Measurements from ENCODE around the gene SDC4. TPM values are rescaled to one million over a fixed set of nuclear protein-coding genes. Genes with fewer than 3 reads are reported as not detected.

Gene SDC4
- total RNA-seq, 2 donors from 2014 or later, result 123 to 266 TPM

DNA sequence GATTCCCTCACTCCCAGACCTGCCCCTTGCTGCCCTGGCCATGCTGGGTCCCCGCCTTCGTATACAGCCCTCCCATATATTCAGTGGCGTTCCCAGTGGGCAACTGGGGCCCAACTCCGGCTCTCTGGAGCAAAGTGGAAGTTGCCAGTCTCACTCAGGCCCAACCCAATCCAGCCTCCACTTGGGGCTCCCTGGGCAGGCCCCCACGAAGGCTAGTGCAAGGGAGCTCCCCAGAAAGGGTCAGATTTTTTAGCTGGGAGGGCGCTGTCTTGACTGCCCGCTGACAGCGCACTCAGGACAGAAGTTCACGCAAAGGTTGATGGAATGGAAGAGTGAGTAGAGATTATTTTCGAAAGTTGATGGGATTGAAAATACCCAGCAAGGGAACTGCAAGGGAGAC, 24.0 kb upstream of the SDC4 start:
- Histone ChIP-seq H3K27ac (no peak overlapping the region), H3K4me1 (replicated peaks) (no peaks in the 10 kb centered on the region), H3K4me3 (no peak overlapping the region), H3K27me3 (replicated peaks; ENCODE audit: insufficient read depth) (no peaks in the 10 kb centered on the region), H3K36me3 (peaks cover under 1 to 5% of the 10 kb centered on the region in 2 donors), H3K9me3 (no peaks in the 10 kb centered on the region)
- TF ChIP-seq, protein P1, sequence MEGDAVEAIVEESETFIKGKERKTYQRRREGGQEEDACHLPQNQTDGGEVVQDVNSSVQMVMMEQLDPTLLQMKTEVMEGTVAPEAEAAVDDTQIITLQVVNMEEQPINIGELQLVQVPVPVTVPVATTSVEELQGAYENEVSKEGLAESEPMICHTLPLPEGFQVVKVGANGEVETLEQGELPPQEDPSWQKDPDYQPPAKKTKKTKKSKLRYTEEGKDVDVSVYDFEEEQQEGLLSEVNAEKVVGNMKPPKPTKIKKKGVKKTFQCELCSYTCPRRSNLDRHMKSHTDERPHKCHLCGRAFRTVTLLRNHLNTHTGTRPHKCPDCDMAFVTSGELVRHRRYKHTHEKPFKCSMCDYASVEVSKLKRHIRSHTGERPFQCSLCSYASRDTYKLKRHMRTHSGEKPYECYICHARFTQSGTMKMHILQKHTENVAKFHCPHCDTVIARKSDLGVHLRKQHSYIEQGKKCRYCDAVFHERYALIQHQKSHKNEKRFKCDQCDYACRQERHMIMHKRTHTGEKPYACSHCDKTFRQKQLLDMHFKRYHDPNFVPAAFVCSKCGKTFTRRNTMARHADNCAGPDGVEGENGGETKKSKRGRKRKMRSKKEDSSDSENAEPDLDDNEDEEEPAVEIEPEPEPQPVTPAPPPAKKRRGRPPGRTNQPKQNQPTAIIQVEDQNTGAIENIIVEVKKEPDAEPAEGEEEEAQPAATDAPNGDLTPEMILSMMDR (IDR thresholded peaks at IDR 0.05), result no peak
- TF ChIP-seq POLR2AphosphoS5 (IDR thresholded peaks at IDR 0.05) (no peak), POLR2A (IDR thresholded peaks at IDR 0.05) (no peak)
- 84% methylated on average over 10 of the region's 10 CpGs for WGBS
- DNase-seq (ENCODE audit: low spot score), result no peak
- intact Hi-C loops (cut with DNase I), result loop anchor here (5.0 kb wide), 2 partner anchors 35 to 55 kb away; partner anchors contain the start of gene DBNDD2

DNA sequence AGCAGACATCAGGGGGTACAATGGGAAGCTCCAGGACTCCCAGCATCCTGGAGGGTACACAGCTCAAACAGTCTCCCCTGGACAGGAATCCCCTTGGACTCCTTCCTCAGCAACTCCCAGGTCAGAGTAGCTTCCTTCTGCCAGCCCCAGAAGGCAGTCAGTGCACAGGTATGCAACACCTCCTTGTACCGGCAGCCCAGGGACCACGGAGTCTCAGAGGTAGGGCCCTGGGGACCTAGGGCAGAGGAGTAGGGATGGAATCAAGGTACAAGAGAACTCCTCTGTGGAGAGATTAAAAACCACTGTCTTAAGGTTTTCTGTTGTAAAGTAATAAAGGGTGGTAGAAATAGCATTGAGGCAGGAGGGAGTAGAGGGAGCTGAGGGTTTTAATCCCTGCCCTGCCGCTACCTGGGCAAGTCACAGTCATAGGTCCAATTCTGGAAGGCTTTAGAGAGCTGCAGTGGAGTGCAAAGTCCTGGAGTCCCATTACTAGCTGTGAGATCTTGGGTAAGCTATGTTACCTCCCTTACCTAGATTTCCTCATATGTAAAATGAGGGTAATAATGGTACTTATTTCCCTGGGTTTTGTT, 22.4 kb upstream of the SDC4 start:
- H3K27me3 ChIP-seq (replicated peaks; ENCODE audit: insufficient read depth), result no peaks in the 10 kb centered on the region
- intact Hi-C loops (cut with DNase I), result loop anchor here (5.0 kb wide), 2 partner anchors 37 to 53 kb away; partner anchors contain the start of gene DBNDD2
- H3K9me3 ChIP-seq, result no peaks in the 10 kb centered on the region
- no peak for DNase-seq (ENCODE audit: low spot score)
- 87% methylated on average over 3 of the region's 3 CpGs for WGBS
- no peak overlapping the region for H3K27ac ChIP-seq
- H3K4me3 ChIP-seq, result no peak overlapping the region
- no peak for TF ChIP-seq POLR2A (IDR thresholded peaks at IDR 0.05)
- TF ChIP-seq, protein P1 (IDR thresholded peaks at IDR 0.05), result no peak
- H3K4me1 ChIP-seq (replicated peaks), result no peaks in the 10 kb centered on the region
- peaks cover 6 to 8% of the 10 kb centered on the region in 2 donors for H3K36me3 ChIP-seq

DNA sequence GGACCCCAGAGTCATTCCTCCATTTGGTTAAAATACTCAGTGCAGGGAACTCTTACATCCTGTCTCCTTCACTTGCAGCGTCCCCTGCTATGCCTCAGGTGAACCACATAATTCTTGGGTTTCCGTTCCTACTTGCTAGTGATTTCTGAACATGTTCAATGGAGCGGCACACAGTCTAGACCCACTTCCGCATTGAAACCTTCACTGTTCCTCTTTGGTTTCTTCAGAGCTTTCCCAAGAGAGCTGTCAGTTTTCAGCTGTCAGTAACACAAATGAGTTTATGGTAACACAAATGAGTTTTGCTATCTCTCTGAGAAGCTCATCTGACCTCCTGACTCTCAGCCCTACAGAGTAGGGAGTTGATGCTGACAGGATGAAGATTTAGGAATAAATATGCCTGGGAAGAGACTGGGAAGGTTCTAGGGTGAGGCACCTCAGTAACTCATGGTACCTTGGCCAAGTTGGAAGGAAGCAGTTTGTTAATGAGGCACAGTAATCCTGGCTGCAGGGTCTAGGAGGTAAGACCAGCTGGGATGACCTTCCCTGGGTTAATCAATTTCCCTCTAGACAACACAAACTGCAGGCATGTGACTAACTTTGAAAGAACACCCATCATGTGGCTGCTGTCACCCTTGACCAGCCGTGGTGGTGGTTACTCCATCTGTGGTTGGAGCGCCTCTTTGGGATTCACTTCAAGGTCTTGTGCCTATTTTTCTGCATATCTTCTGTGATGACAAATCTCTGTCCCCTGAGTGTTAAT, 20.2 kb upstream of the SDC4 start:
- no peaks in the 10 kb centered on the region for H3K4me1 ChIP-seq (replicated peaks)
- intact Hi-C loops (cut with DNase I), result no loop called here
- H3K36me3 ChIP-seq, result peaks cover 6 to 8% of the 10 kb centered on the region in 2 donors

DNA sequence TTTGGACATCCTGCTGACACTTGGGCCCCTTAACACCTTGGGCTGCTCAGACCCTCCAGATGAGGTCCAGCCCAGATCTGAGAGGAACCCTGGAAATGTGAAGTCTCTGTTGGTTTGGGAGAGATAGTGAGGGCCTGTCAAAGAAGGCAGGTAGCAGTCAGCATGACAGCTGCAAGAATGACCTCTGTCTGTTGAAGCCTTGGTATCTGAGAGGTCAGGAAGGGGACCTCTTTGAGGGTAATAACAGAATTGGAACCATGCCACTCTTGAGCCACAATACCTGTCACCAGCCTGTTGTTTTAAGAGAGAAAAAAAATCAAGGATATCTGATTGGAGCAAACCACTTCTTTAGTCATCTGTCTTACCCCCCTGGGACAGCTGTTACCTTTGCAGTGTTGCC, 18.9 kb upstream of the SDC4 start:
- H3K27ac ChIP-seq, result no peak overlapping the region
- no peaks in the 10 kb centered on the region for H3K9me3 ChIP-seq
- H3K27me3 ChIP-seq (replicated peaks; ENCODE audit: insufficient read depth), result no peaks in the 10 kb centered on the region
- DNase-seq (ENCODE audit: low spot score), result no peak
- no peaks in the 10 kb centered on the region for H3K4me1 ChIP-seq (replicated peaks)
- no peak overlapping the region for H3K4me3 ChIP-seq
- H3K36me3 ChIP-seq, result peaks cover 6 to 8% of the 10 kb centered on the region in 2 donors
- intact Hi-C loops (cut with DNase I), result no loop called here
- TF ChIP-seq POLR2A (IDR thresholded peaks at IDR 0.05) (no peak), POLR2AphosphoS5 (IDR thresholded peaks at IDR 0.05) (no peak)
- TF ChIP-seq, protein P1 (IDR thresholded peaks at IDR 0.05), result no peak

More for the DNA sequence above, 20.2 kb upstream of the SDC4 start:
- Histone ChIP-seq H3K27me3 (replicated peaks; ENCODE audit: insufficient read depth) (no peaks in the 10 kb centered on the region), H3K9me3 (no peaks in the 10 kb centered on the region), H3K4me3 (no peak overlapping the region), H3K27ac (no peak overlapping the region)
- TF ChIP-seq POLR2AphosphoS5 (IDR thresholded peaks at IDR 0.05) (no peak), POLR2A (IDR thresholded peaks at IDR 0.05) (no peak)
- TF ChIP-seq, protein P1 (IDR thresholded peaks at IDR 0.05), result no peak
- WGBS, result 73% methylated on average over 6 of the region's 6 CpGs
- DNase-seq (ENCODE audit: low spot score), result no peak
